Measurements from ENCODE around the gene COQ9.

Gene COQ9

DNA sequence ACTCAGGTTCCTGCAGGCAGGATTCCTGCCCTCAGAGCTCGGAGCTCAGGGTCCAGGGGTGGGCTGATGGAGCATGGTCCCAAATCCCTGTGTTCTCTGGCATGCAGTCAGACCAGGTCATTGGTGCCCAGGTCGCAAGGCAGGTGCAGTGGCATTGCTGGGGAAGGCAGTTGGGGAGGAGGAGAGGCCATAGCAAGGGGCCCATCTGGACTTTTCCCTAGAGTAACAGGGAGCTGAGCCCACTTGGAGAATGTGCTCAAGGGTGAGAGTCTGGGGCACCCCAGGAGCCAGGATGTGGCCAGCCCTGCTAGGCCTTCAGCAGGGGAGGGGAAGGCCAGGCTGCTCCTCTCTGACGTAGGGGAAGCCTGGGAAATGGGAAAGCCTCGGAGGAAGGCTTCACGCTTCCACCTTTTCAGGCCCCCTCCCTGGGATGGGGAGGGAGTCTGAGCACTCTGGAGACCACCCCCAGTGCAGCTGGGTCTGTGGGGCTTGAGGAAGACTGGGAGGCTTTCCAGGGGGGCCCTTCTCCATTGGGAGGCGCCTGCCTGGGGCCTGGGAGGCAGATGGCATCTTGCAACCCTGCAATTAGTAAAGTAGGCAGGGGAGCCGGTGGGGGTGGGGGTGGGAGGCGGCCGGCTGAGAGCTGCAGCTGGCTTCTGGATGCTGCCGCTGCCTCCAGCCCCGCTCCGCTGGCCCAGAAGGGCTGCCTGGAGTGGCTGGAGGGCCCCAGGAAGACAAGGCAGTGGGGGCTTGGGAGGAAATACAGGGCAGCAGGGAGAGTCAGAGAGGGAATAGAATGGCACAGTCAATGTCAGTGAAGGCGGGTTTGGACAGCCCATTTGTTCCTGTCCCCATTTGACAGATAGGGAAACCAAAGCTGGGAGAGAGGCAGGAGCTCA lies 60.1 kb downstream of the COQ9 start:
- no peak for DNase-seq (ENCODE audit: low read depth)
- H3K4me3 ChIP-seq (ENCODE audit: low read depth, low read length), result no peak overlapping the region
- no peak for TF ChIP-seq POLR2A (IDR thresholded peaks at IDR 0.05; ENCODE audit: extremely low read depth, insufficient read length)
- TF ChIP-seq, protein P1, sequence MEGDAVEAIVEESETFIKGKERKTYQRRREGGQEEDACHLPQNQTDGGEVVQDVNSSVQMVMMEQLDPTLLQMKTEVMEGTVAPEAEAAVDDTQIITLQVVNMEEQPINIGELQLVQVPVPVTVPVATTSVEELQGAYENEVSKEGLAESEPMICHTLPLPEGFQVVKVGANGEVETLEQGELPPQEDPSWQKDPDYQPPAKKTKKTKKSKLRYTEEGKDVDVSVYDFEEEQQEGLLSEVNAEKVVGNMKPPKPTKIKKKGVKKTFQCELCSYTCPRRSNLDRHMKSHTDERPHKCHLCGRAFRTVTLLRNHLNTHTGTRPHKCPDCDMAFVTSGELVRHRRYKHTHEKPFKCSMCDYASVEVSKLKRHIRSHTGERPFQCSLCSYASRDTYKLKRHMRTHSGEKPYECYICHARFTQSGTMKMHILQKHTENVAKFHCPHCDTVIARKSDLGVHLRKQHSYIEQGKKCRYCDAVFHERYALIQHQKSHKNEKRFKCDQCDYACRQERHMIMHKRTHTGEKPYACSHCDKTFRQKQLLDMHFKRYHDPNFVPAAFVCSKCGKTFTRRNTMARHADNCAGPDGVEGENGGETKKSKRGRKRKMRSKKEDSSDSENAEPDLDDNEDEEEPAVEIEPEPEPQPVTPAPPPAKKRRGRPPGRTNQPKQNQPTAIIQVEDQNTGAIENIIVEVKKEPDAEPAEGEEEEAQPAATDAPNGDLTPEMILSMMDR (IDR thresholded peaks at IDR 0.05; ENCODE audit: low read depth, low read length), result no peak
- no peak for TF ChIP-seq MYC (IDR thresholded peaks at IDR 0.05; ENCODE audit: low read depth, low read length)
- TF ChIP-seq, protein P2, sequence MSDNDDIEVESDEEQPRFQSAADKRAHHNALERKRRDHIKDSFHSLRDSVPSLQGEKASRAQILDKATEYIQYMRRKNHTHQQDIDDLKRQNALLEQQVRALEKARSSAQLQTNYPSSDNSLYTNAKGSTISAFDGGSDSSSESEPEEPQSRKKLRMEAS (IDR thresholded peaks at IDR 0.05; ENCODE audit: low read depth, low read length), result no peak

DNA sequence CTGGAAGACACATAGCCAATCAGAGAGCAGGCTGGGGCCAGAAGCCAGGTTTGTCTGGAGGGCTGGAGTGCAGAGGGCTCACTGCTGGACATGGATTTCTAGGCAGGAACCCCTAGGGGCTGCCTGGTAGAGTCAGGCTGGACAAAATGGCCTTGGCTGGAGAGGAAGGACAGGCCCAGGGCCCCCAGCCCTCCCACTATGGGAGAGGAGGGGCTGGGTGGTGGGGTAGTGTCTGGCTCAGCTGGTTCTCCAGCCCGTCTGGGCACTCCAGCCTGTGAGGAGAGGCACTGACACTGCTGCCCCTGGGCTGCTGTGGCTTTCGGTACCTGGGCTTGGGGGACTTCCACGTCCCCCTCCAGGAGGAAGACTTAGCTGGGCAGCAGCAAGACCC lies 60.8 kb downstream of the COQ9 start:
- H3K4me3 ChIP-seq (ENCODE audit: low read depth, low read length), result no peak overlapping the region
- TF ChIP-seq POLR2A (IDR thresholded peaks at IDR 0.05; ENCODE audit: extremely low read depth, insufficient read length) (no peak), MYC (IDR thresholded peaks at IDR 0.05; ENCODE audit: low read depth, low read length) (no peak)
- TF ChIP-seq, protein P2 (IDR thresholded peaks at IDR 0.05; ENCODE audit: low read depth, low read length), result no peak
- TF ChIP-seq, protein P1 (IDR thresholded peaks at IDR 0.05; ENCODE audit: low read depth, low read length), result no peak
- no peak for DNase-seq (ENCODE audit: low read depth)

DNA sequence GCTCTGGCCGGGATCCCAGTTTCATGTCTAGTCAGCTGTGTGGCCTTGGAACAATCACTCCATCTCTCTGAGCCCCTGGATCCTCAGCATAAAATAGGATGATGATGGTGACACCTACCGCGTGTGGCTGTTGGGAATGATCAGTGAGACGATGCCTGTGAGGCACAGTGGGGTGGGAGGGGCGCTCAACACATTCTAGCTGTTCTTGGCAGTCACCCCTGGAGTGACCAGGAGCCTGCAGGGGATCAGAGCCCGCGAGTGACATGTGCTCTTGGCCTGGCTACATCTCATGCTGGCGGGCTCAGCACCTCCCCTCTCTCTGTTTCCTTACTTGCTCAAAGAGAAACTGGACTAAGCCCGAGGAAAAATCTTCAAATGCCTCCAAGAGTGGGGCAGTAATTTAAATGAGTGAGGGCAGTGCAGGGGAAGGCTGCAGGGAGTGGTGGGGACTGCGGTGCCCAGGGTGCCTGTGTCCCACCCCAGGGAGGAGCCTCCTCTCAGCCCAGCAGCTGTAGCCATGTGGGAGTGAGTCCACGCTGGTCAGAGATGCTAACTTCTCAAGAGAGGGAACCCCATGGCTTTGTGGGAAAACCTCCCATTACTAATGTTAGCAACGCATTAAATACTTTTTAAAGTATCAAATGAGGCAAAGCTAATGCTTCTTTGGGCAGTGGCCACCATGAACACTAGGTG lies 62.1 kb downstream of the COQ9 start:
- no peak overlapping the region for H3K4me3 ChIP-seq (ENCODE audit: low read depth, low read length)
- TF ChIP-seq MYC (IDR thresholded peaks at IDR 0.05; ENCODE audit: low read depth, low read length) (no peak), POLR2A (IDR thresholded peaks at IDR 0.05; ENCODE audit: extremely low read depth, insufficient read length) (no peak)
- TF ChIP-seq, protein P2 (IDR thresholded peaks at IDR 0.05; ENCODE audit: low read depth, low read length), result no peak
- TF ChIP-seq, protein P1 (IDR thresholded peaks at IDR 0.05; ENCODE audit: low read depth, low read length), result no peak
- no peak for DNase-seq (ENCODE audit: low read depth)

DNA sequence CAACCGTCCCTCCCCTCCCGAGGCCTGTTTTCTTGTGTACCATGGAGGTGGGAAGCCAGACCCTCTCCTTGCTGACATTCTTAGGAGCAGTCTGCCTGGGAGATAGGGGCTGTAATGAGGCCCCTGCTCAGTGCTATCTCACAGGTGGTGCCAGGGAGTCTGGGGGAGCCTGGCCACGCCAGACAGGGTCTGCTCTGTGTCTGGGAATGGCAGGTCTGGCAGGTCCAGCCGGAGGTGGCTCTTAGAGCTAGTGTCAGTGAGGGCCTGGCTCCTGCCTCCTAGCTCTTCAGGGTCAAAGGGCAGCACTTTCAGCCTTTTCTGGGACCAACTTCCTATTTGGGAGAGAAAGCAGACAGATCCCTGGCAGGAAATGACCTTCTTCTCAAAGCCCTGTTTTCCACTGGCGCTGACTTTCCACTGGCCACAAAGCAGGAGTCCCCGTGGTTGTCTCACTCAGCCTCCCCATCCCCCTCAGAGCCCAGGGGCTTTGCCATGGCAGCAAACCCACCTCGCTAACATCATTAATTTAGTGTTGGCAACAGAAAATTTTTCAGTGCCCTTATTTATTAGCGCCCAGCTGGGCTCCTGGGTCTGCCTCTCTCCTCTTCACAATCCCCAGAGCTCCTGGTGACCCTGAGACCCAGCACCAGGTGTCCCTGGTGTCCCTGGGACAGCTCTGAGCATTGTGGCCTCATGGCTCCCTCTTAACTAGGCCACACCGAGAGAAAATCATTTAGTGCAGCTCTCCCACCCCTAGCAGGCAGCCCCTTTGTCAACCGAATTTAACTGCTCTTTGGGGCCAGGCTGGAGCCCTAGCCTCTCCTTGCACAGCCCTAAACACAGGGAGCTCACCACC lies 63.0 kb downstream of the COQ9 start:
- TF ChIP-seq, protein P1 (IDR thresholded peaks at IDR 0.05; ENCODE audit: low read depth, low read length), result no peak
- TF ChIP-seq, protein P2 (IDR thresholded peaks at IDR 0.05; ENCODE audit: low read depth, low read length), result no peak
- TF ChIP-seq MYC (IDR thresholded peaks at IDR 0.05; ENCODE audit: low read depth, low read length) (no peak), POLR2A (IDR thresholded peaks at IDR 0.05; ENCODE audit: extremely low read depth, insufficient read length) (no peak)
- DNase-seq (ENCODE audit: low read depth), result no peak
- H3K4me3 ChIP-seq (ENCODE audit: low read depth, low read length), result no peak overlapping the region
